ENCODE data around the gene RNF213. TPM values are rescaled to one million over a fixed set of nuclear protein-coding genes. Genes with fewer than 3 reads are reported as not detected.

Gene RNF213
- total RNA-seq, 4 donors from 2014 or later, result 90.5 to 186 (median 142) TPM

DNA sequence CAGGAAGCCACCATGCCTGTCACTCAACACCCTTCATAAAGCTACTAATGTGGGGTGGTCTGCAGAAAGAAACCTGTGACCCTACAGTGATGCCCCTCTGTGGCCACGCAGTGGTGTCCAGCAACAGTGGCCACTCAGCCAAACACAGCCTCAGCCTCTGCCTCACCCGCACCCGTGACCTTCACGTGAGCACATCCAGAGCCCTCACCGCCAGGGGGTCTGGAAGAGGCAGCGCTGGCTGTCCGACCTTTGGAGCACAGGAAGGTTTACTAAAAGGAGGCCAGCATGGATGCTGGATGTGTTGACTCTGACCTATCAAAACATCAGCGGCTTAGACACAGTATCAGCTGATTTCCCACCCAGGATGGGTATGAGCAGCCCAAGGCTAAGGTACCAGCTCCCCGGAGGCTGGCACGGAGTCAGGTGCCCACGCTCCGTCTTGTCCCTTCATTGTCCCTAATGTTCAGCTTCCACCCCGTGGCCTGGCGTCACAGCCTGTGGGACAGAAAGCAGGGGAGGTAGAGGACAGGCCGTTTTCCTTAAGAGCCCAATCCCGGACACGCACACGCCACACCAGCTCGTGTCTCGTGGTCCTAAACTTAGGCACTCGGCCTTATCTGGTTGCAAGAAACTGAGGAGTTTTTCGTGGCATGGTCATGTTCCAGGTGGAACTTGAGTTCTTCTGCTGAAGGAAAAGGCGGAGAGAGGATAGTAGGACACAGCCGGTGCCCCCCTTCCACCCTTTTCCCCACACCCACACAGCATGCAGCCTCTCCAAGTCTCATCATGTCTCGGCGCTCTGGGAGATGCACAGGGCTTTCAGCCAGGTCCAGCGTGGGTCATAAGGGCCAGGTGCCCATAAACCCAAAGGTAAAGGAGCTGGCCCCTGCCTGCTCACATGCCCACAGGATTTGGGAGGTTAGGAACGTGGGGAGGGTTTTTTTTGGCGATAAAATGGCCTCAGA is 104.6 kb downstream of the RNF213 start:
- Histone ChIP-seq H3K4me1 (no peaks in the 10 kb centered on the region), H3K36me3 (no peaks in the 10 kb centered on the region), H3K9me3 (no peaks in the 10 kb centered on the region), H3K27ac (no peak overlapping the region), H3K27me3 (no peaks in the 10 kb centered on the region), H3K4me3 (no peak overlapping the region)
- no peak for TF ChIP-seq POLR2A (IDR thresholded peaks at IDR 0.05)
- TF ChIP-seq, protein P1, sequence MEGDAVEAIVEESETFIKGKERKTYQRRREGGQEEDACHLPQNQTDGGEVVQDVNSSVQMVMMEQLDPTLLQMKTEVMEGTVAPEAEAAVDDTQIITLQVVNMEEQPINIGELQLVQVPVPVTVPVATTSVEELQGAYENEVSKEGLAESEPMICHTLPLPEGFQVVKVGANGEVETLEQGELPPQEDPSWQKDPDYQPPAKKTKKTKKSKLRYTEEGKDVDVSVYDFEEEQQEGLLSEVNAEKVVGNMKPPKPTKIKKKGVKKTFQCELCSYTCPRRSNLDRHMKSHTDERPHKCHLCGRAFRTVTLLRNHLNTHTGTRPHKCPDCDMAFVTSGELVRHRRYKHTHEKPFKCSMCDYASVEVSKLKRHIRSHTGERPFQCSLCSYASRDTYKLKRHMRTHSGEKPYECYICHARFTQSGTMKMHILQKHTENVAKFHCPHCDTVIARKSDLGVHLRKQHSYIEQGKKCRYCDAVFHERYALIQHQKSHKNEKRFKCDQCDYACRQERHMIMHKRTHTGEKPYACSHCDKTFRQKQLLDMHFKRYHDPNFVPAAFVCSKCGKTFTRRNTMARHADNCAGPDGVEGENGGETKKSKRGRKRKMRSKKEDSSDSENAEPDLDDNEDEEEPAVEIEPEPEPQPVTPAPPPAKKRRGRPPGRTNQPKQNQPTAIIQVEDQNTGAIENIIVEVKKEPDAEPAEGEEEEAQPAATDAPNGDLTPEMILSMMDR (IDR thresholded peaks at IDR 0.05), result no peak
- no peak for DNase-seq
- intact Hi-C loops (cut with DNase I; ENCODE audit: low total_unique reads), result no loop called here

DNA sequence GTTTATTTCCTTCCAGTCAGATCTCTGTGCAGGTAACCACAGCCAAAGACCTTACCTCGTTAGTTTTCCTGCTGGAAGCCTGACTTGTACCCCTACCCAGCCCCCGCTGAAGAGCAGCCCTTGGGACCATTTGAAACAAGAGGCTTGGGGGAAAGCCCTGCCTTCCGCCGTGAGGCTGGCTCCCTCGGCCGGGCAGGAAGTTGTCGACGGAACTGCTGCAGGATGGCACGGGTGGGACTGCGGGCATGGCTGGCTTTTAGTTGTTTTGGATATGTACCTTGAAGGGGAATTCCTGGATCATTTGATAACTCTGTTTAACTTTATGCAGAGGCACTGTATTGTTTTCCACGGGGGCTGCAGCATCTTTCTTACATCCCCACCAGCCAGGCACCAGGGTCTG is 105.3 kb downstream of the RNF213 start:
- no peaks in the 10 kb centered on the region for H3K9me3 ChIP-seq
- no peaks in the 10 kb centered on the region for H3K36me3 ChIP-seq
- H3K27me3 ChIP-seq, result no peaks in the 10 kb centered on the region
- DNase-seq, result no peak
- H3K4me1 ChIP-seq, result no peaks in the 10 kb centered on the region
- TF ChIP-seq, protein P1 (IDR thresholded peaks at IDR 0.05), result no peak
- no peak for TF ChIP-seq POLR2A (IDR thresholded peaks at IDR 0.05)
- no peak overlapping the region for H3K4me3 ChIP-seq
- H3K27ac ChIP-seq, result no peak overlapping the region
- intact Hi-C loops (cut with DNase I; ENCODE audit: low total_unique reads), result no loop called here

DNA sequence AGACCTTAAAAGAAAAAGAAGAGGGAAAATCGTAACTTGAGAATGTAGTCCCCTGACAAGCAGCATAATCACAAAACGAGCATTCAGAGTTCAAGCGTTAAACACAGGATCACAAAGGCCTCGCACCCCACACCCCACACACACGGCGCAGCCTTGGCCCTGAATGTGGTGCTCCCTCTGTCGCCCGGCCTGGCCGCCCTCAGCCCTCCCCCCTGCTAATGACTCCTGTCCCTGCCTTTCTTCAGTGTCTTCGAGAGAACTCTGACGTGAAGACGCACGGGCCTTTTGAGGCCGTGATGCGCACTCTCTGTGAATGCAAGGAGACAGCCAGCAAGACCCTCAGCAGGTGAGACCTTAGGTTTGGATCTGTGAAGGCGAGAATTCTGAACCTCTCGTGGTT is 106.9 kb downstream of the RNF213 start:
- Histone ChIP-seq H3K4me1 (no peaks in the 10 kb centered on the region), H3K27ac (no peak overlapping the region), H3K4me3 (no peak overlapping the region), H3K36me3 (no peaks in the 10 kb centered on the region), H3K27me3 (no peaks in the 10 kb centered on the region), H3K9me3 (no peaks in the 10 kb centered on the region)
- TF ChIP-seq, protein P1 (IDR thresholded peaks at IDR 0.05), result no peak
- TF ChIP-seq POLR2A (IDR thresholded peaks at IDR 0.05), result no peak
- DNase-seq, result no peak
- intact Hi-C loops (cut with DNase I; ENCODE audit: low total_unique reads), result no loop called here

DNA sequence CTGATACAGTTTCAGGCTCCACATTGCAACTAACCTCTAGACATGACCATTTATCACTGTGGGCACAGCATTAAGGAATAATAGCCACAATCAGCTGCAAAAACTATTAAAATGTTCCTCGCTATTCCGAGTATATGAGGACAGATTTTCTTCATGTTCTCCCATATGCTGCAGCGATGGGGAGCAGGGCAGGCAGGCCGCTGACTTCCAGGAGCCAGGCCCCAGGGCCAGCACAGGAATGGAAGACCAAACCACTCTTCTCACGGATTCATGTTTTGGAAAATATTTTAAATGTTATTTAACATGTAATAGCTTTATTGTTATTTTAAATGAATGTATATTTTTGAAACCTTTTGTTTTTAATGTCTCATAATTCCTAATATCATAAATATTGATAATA is 110.5 kb downstream of the RNF213 start:
- Histone ChIP-seq H3K9me3 (no peaks in the 10 kb centered on the region), H3K36me3 (no peaks in the 10 kb centered on the region), H3K27me3 (no peaks in the 10 kb centered on the region), H3K4me1 (no peaks in the 10 kb centered on the region), H3K4me3 (no peak overlapping the region), H3K27ac (no peak overlapping the region)
- TF ChIP-seq POLR2A (IDR thresholded peaks at IDR 0.05), result no peak
- TF ChIP-seq, protein P1 (IDR thresholded peaks at IDR 0.05), result no peak
- DNase-seq, result no peak
- intact Hi-C loops (cut with DNase I; ENCODE audit: low total_unique reads), result no loop called here

DNA sequence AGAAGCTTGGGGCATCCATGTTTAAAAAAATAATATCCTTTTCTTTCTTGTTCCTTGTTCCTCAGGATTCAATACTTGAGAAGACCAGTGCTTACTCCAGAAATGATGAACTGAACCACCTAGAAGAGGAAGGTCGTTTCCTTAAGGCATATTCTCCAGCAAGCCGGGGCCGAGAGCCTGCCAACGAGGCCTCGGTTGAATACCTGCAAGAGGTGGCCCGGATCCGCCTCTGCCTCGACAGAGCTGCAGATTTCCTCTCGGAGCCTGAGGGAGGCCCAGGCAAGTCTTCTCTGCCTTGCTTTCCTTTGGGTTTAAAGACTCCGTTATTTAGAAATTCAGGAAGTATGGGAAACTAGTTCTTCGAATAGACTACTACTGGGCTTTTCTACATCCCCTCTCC is 111.8 kb downstream of the RNF213 start:
- intact Hi-C loops (cut with DNase I; ENCODE audit: low total_unique reads), result no loop called here
- Histone ChIP-seq H3K4me3 (no peak overlapping the region), H3K36me3 (no peaks in the 10 kb centered on the region), H3K27me3 (no peaks in the 10 kb centered on the region), H3K27ac (no peak overlapping the region), H3K9me3 (no peaks in the 10 kb centered on the region), H3K4me1 (no peaks in the 10 kb centered on the region)
- no peak for TF ChIP-seq POLR2A (IDR thresholded peaks at IDR 0.05)
- TF ChIP-seq, protein P1 (IDR thresholded peaks at IDR 0.05), result no peak
- DNase-seq, result no peak
